ENCODE data around the gene SLC17A9.

Gene SLC17A9

DNA sequence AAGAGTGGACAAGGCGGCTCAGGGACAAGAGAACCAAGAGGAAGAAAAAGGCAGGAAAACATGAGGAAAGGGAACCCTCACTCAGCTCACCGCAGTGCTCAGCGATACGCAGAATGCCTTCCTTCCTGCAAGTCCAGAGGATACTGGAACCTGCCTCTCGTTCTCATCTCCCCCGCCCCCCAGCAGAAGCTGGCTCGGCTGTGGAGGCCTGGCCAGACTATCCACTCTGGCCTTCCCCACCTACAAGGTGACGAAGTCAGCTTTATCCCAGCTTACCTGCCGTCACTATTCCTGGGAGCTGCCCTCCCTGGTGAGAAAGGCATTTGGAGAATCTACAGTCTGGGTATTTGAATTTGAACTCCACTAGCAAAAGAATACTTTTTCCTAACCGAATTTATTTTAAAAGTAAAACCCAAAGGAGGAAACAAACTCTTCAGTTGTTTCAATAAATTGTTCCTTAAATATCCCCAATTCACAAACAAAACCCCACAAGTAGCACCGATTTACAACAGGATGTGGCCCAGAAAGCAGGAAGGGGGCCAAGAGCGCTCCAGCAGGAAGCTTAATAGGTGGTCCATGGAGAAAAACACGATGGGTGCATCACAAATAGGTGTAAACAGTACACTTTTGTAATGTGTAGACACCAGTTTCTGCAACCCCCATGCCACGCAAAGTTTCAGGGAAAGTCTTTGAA lies 24.1 kb upstream of the SLC17A9 start:
- H3K4me1 ChIP-seq = peaks cover 11% of the 10 kb centered on the region; the same call in 1 of the 2 replicates

DNA sequence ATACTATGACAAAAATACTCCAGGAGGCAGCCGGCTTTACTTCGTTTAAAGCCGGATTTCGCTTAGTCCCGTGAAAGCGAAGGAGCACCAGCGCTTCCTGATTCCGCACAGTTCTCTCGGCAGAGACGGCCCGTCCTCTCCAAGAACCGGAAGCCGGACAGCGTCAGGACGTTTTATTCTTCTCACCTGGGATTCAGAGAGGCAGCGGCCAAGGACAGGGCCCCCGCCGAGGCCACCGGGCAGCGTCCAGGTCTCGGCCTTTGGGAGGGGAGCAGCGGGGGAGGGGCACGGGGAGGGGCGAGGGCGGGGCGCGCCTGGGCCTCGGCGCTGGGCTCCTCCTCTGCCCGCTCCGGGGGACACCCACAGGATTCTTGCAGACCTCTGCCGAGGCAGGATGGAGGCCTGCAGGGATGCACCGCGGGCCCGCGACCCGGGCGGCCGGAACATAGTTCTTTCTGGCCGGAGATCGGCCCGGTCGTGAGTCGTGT lies 23.4 kb upstream of the SLC17A9 start:
- Histone ChIP-seq H3K36me3 (peaks cover 16% of the 10 kb centered on the region), H3K27me3 (no peaks in the 10 kb centered on the region), H3K4me1 (peaks cover 11% of the 10 kb centered on the region; the same call in 1 of the 2 replicates), H3K4me3 (ENCODE audit: low read depth, low read length) (no peak overlapping the region), H3K9me3 (no peaks in the 10 kb centered on the region)
- no peak for TF ChIP-seq CTCF (IDR thresholded peaks at IDR 0.05; ENCODE audit: low read depth, low read length)
- no peak for DNase-seq

More for the DNA sequence above, 24.1 kb upstream of the SLC17A9 start:
- DNase-seq = no peak
- Histone ChIP-seq H3K9me3 (no peaks in the 10 kb centered on the region), H3K36me3 (peaks cover 9% of the 10 kb centered on the region), H3K4me3 (ENCODE audit: low read depth, low read length) (no peak overlapping the region), H3K27me3 (no peaks in the 10 kb centered on the region)
- no peak for TF ChIP-seq CTCF (IDR thresholded peaks at IDR 0.05; ENCODE audit: low read depth, low read length)

GRCh38 chr20:62931464-62931863 lies 21.0 kb upstream of the SLC17A9 start:
- DNase-seq = no peak
- no peaks in the 10 kb centered on the region for H3K4me1 ChIP-seq
- H3K4me3 ChIP-seq (ENCODE audit: low read depth, low read length) = no peak overlapping the region
- no peaks in the 10 kb centered on the region for H3K27me3 ChIP-seq
- TF ChIP-seq CTCF (IDR thresholded peaks at IDR 0.05; ENCODE audit: low read depth, low read length) = no peak
- no peaks in the 10 kb centered on the region for H3K9me3 ChIP-seq
- peaks cover 40% of the 10 kb centered on the region for H3K36me3 ChIP-seq

GRCh38 chr20:62933966-62934365 lies 18.5 kb upstream of the SLC17A9 start:
- Histone ChIP-seq H3K4me1 (no peaks in the 10 kb centered on the region), H3K4me3 (ENCODE audit: low read depth, low read length) (no peak overlapping the region), H3K27me3 (no peaks in the 10 kb centered on the region), H3K36me3 (peaks cover 47% of the 10 kb centered on the region), H3K9me3 (no peaks in the 10 kb centered on the region)
- no peak for DNase-seq
- TF ChIP-seq CTCF (IDR thresholded peaks at IDR 0.05; ENCODE audit: low read depth, low read length) = no peak

DNA sequence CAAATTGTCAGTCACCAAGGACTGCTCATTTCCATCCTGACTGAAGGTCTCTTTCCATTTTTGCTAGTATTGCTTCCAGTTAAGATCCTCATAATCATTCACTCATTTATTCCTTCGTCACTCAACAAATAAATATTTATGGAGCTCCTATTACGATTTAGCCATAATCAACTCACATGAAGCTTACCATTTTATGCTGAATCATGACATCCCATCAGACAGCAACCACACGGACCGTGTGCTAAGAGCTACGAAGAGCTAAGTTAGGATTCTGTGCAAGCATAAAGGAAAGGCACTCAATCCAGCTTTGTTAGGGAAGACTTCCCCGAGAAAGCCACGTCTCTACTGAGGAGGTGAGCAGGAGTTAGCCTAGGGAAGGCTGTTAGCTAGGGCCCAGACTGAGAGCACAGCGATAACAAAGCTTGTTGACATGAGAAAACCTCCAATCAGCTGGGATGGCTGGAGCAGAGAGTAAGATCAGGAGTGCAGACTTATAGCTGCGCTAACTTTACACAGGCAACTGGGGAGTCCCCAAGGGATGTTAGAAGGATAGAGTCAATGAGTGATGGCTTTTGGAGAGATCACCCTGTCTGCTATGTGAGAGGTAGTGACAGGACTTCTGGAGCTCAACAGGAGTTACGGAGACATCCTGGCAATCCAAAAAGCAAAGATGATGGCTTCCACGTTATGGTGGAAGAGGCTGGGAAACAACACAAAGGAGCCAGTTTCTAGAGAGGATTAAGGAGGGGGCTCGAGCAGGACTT lies 17.1 kb upstream of the SLC17A9 start:
- no peak overlapping the region for H3K4me3 ChIP-seq (ENCODE audit: low read depth, low read length)
- TF ChIP-seq CTCF (IDR thresholded peaks at IDR 0.05; ENCODE audit: low read depth, low read length) = no peak
- peaks cover 47% of the 10 kb centered on the region for H3K36me3 ChIP-seq
- H3K9me3 ChIP-seq = no peaks in the 10 kb centered on the region
- no peaks in the 10 kb centered on the region for H3K27me3 ChIP-seq
- DNase-seq = no peak
- no peaks in the 10 kb centered on the region for H3K4me1 ChIP-seq

Measured in BE2C (cell line).